Measurements from ENCODE around the gene GPN2. TPM values are rescaled to one million over a fixed set of nuclear protein-coding genes. Genes with fewer than 3 reads are reported as not detected.

Gene GPN2
- total and polyA plus RNA-seq, 2 donors (not counting 3 experiments of a cell fraction or from before 2014, with no cell fraction given) = 21.9 to 37.4 TPM

- no peaks in the 10 kb centered on the region for H3K9me3 ChIP-seq (replicated peaks; ENCODE audit: control insufficient read depth, insufficient read depth, low read length)
- no peak within 1 kb of the TSS for H3K4me2 ChIP-seq (ENCODE audit: insufficient read depth, low read length)
- no peaks in the 10 kb centered on the region for H3K27me3 ChIP-seq (ENCODE audit: control insufficient read depth in 2 of 2, insufficient read depth in 2 of 2, low read length in 2 of 2)
- dilution Hi-C loops (cut with MboI; ENCODE audit: extremely low pct_ligation_motif_present, low sequenced_read_pairs) (no loop called here), intact Hi-C loops (cut with micrococcal nuclease) (no loop called here)
- POLR2A ChIA-PET = no interaction called here
- H2AFZ ChIP-seq (ENCODE audit: low read depth, low read length) = peak within 1 kb of the TSS; percentile 91
- no peaks in the 10 kb centered on the region for H3K79me2 ChIP-seq (ENCODE audit: control insufficient read depth, insufficient read depth, low read length)
- H3K4me3 ChIP-seq (replicated peaks in 1 of 3; ENCODE audit: insufficient read depth in 1 of 3, low read depth in 1 of 3, low read length in 3 of 3) = no peak within 1 kb of the TSS
- no peak within 1 kb of the TSS for H3K9ac ChIP-seq (replicated peaks; ENCODE audit: extremely low read depth, insufficient read depth, low read length)
- no peaks in the 10 kb centered on the region for H3K36me3 ChIP-seq (ENCODE audit: control insufficient read depth in 2 of 2, extremely low read depth in 1 of 2, insufficient read depth in 2 of 2, low read length in 2 of 2)
- TF ChIP-seq EZH2 (IDR thresholded peaks at IDR 0.05; ENCODE audit: borderline replicate concordance, low read depth, low read length, severe bottlenecking) (no peak), CTCF (IDR thresholded peaks at IDR 0.05; ENCODE audit: extremely low read depth in 1 of 2, insufficient read depth in 1 of 2, low read depth in 1 of 2, low read length in 2 of 2) (peak; percentile 14 to 25)
- no peak within 1 kb of the TSS for H3K27ac ChIP-seq (ENCODE audit: insufficient read depth, low read depth, low read length)
- peaks cover 11% of the 10 kb centered on the region for H3K4me1 ChIP-seq (ENCODE audit: control insufficient read depth, extremely low read depth, insufficient read depth, low read length)
- BruUV-seq (replicated peaks) = no TSS peak
- FAIRE-seq (no peak), DNase-seq (ENCODE audit: low read depth, low spot score) (no peak)
- H4K20me1 ChIP-seq (replicated peaks; ENCODE audit: control insufficient read depth, extremely low read depth, insufficient read depth, low read length) = no peaks in the 10 kb centered on the region
- H3K9me1 ChIP-seq (replicated peaks; ENCODE audit: control insufficient read depth, extremely low read depth, insufficient read depth, low read length) = no peaks in the 10 kb centered on the region
- CTCF ChIA-PET = interaction anchor here (2.9 kb wide), 1 partner anchor 15 kb away, joined by 17 read pairs; no protein-coding TSS in a partner anchor
Measured at GRCh38 chr1:26862781-26863684, 27.1 kb downstream of the GPN2 start, which contains the start of gene SFN. Gene SFN, plus strand, starts transcription at chr1:26863149. Its CDS starts 64 bp downstream, at chr1:26863213.

GRCh38 chr1:26861889-26862378 is 28.1 kb downstream of the GPN2 start:
- POLR2A ChIA-PET = no interaction called here
- intact Hi-C loops (cut with micrococcal nuclease) (no loop called here), dilution Hi-C loops (cut with MboI; ENCODE audit: extremely low pct_ligation_motif_present, low sequenced_read_pairs) (no loop called here)
- no TSS peak for BruUV-seq (replicated peaks)
- no peak for DNase-seq (ENCODE audit: low read depth, low spot score)
- FAIRE-seq = no peak
- no peak overlapping the region for H3K27ac ChIP-seq (ENCODE audit: insufficient read depth, low read depth, low read length)
- H3K9me3 ChIP-seq (replicated peaks; ENCODE audit: control insufficient read depth, insufficient read depth, low read length) = no peaks in the 10 kb centered on the region
- CTCF ChIA-PET = interaction anchor here (0.8 to 4.5 kb wide), 4 partner anchors 20 to 262 kb away, joined by 3 to 20 read pairs (median 7); no protein-coding TSS in a partner anchor
- no peak overlapping the region for H3K4me3 ChIP-seq (replicated peaks in 1 of 3; ENCODE audit: insufficient read depth in 1 of 3, low read depth in 1 of 3, low read length in 3 of 3)
- no peaks in the 10 kb centered on the region for H4K20me1 ChIP-seq (replicated peaks; ENCODE audit: control insufficient read depth, extremely low read depth, insufficient read depth, low read length)
- H3K36me3 ChIP-seq (ENCODE audit: control insufficient read depth in 2 of 2, extremely low read depth in 1 of 2, insufficient read depth in 2 of 2, low read length in 2 of 2) = no peaks in the 10 kb centered on the region
- peaks cover 11% of the 10 kb centered on the region for H3K4me1 ChIP-seq (ENCODE audit: control insufficient read depth, extremely low read depth, insufficient read depth, low read length)
- no peak overlapping the region for H3K4me2 ChIP-seq (ENCODE audit: insufficient read depth, low read length)
- H2AFZ ChIP-seq (ENCODE audit: low read depth, low read length) = no peak overlapping the region
- H3K9ac ChIP-seq (replicated peaks; ENCODE audit: extremely low read depth, insufficient read depth, low read length) = no peak overlapping the region
- no peaks in the 10 kb centered on the region for H3K27me3 ChIP-seq (ENCODE audit: control insufficient read depth in 2 of 2, insufficient read depth in 2 of 2, low read length in 2 of 2)
- no peaks in the 10 kb centered on the region for H3K79me2 ChIP-seq (ENCODE audit: control insufficient read depth, insufficient read depth, low read length)
- no peaks in the 10 kb centered on the region for H3K9me1 ChIP-seq (replicated peaks; ENCODE audit: control insufficient read depth, extremely low read depth, insufficient read depth, low read length)
- TF ChIP-seq MYC (IDR thresholded peaks at IDR 0.05; ENCODE audit: low read depth, low read length) (no peak), CTCF (IDR thresholded peaks at IDR 0.05; ENCODE audit: extremely low read depth in 1 of 2, insufficient read depth in 1 of 2, low read depth in 1 of 2, low read length in 2 of 2) (no peak), FOS (IDR thresholded peaks at IDR 0.05; ENCODE audit: borderline replicate concordance, insufficient read depth, low read length) (no peak), JUN (IDR thresholded peaks at IDR 0.05; ENCODE audit: borderline replicate concordance, insufficient read depth, insufficient read length, low read depth) (no peak), EZH2 (IDR thresholded peaks at IDR 0.05; ENCODE audit: borderline replicate concordance, low read depth, low read length, severe bottlenecking) (no peak)

All from endothelial cell of umbilical vein (primary cell).